Activated CD4-positive, alpha-beta memory T cell treated with anti-CD3 and anti-CD28 coated beads for 36 hours (primary cell): Measurements from ENCODE around the gene WDCP. TPM values are rescaled to one million over a fixed set of nuclear protein-coding genes. Genes with fewer than 3 reads are reported as not detected.

Source experiments
- total RNA-seq, 2 experiments: library from RNA; stranded (reverse); gene quantifications; one replicate each; pipeline ENCODE4 v1.2.3, GENCODE V29; 2021

Gene WDCP
- total RNA-seq, 2 experiments from 2014 or later: 18.4 to 21.2 TPM

Other genes starting within 250 kb of the WDCP start
- gene ATAD2B, start 120.3 kb downstream of the WDCP start, total RNA-seq: 10 to 100 TPM; 13.2 to 14.3 TPM
- 10 to 100 TPM; 11.8 to 12.2 TPM for gene UBXN2A, start 106.9 kb downstream of the WDCP start, total RNA-seq
- gene MFSD2B, start 37.3 kb downstream of the WDCP start, total RNA-seq: under 1 TPM in 1 of 2 experiments, not detected in 1; 0.39 TPM
- gene FKBP1B, start 2.4 kb upstream of the WDCP start, total RNA-seq: 1 to 10 TPM; 3.4 to 3.7 TPM
- gene SF3B6, start 28.9 kb upstream of the WDCP start, total RNA-seq: 100 to 1,000 TPM; 145 to 148 TPM
- gene TP53I3, start 37.4 kb upstream of the WDCP start, total RNA-seq: under 1 TPM; 0.90 to 0.94 TPM
- gene PFN4, start 75.9 kb upstream of the WDCP start, total RNA-seq: under 1 TPM in 1 of 2 experiments, not detected in 1; 0.40 TPM
- gene FAM228B, start 76.1 kb upstream of the WDCP start, total RNA-seq: 1 to 10 TPM; 6.5 to 7.2 TPM
- gene FAM228A, start 127.7 kb upstream of the WDCP start, total RNA-seq: under 1 TPM; 0.12 to 0.17 TPM